AG09309 (cell line): ENCODE results near the gene ZBTB3.
"Not testable (repeated sequence)": the region's sequence is repeated elsewhere in the genome, so short reads cannot be mapped to it uniquely, and the experiment has no call there.

Source experiments
- DNase-seq: peaks from one replicate; pipeline ENCODE4 v3.0.0-alpha.2; 2010; ENCODE audit warnings: low read depth
- H3K4me3 ChIP-seq: 2 replicates; pipeline ENCODE4 v1.5.1; 2011; ENCODE audit warnings: mild to moderate bottlenecking, low read depth, low read length, moderate library complexity; ENCODE audit not compliant: control insufficient read depth
- TF ChIP-seq, protein P1 (sequence below): IDR thresholded peaks from 2 replicates; pipeline ENCODE4 v1.5.1; 2011; ENCODE audit warnings: mild to moderate bottlenecking, low read depth, low read length, inconsistent platforms; ENCODE audit not compliant: insufficient read depth, control insufficient read depth; ENCODE audit errors: missing control alignments

The ZBTB3 gene

DNA sequence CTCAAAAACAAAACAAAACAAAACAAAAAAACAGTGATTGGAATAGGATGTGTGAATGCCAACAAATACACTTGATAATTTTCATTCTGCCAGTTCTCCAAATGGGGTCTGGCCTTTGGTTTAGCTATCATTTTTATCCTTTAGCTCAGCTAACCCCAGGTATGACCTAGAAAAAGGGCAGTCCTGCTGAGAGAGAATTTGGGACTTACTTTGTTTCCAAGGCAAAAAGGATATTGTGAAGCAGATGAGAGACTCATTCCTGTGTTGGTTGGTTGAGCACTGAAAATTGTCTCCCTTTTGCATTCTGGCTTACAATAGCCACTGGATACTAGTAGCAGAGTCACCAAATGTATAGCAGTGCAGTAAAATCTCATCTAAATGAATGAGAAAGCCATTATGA, 16.8 kb downstream of the ZBTB3 start:
- TF ChIP-seq, protein P1, sequence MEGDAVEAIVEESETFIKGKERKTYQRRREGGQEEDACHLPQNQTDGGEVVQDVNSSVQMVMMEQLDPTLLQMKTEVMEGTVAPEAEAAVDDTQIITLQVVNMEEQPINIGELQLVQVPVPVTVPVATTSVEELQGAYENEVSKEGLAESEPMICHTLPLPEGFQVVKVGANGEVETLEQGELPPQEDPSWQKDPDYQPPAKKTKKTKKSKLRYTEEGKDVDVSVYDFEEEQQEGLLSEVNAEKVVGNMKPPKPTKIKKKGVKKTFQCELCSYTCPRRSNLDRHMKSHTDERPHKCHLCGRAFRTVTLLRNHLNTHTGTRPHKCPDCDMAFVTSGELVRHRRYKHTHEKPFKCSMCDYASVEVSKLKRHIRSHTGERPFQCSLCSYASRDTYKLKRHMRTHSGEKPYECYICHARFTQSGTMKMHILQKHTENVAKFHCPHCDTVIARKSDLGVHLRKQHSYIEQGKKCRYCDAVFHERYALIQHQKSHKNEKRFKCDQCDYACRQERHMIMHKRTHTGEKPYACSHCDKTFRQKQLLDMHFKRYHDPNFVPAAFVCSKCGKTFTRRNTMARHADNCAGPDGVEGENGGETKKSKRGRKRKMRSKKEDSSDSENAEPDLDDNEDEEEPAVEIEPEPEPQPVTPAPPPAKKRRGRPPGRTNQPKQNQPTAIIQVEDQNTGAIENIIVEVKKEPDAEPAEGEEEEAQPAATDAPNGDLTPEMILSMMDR = no peak

DNA sequence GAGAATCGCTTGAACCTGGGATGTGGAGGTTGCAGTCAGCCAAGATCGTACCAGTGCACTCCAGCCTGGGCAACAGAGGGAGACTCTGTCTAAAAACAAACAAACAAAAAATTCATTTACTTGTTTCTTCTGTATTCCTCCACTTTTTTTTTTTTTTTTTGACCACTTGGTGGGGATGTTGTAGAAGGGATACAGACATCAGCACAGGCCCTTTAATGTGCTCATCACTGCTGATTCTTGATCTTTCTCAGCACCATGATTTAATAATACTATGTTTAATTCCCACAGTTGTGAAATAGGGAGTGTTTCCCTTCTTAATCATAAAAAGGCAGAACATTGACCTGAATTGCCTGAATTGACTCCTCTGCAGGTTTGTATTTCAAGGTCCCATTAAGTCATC, 21.1 kb downstream of the ZBTB3 start:
- no peak overlapping the region for H3K4me3 ChIP-seq
- DNase-seq = no peak
- TF ChIP-seq, protein P1 = peak; percentile 18

More for the DNA sequence above, 16.8 kb downstream of the ZBTB3 start:
- no peak overlapping the region for H3K4me3 ChIP-seq
- DNase-seq = no peak

DNA sequence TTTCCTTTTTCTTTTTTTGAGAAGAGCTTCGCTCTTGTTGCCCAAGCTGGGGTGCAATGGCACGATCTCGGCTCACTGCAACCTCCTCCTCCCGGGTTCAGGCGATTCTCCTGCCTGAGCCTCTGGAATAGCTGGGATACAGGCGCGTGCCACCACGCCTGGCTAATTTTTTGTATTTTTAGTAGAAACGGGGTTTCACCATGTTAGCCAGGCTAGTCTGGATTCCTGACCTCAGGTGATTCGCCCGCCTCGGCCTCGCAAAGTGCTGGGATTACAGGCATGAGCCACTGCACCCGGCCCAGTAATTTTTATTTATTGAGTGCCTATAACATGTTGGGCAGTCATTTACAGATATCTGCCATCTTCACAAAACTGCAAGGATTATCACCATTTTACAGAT, 23.9 kb downstream of the ZBTB3 start:
- peak overlapping the region; percentile 84 for H3K4me3 ChIP-seq
- DNase-seq = not testable (repeated sequence)

DNA sequence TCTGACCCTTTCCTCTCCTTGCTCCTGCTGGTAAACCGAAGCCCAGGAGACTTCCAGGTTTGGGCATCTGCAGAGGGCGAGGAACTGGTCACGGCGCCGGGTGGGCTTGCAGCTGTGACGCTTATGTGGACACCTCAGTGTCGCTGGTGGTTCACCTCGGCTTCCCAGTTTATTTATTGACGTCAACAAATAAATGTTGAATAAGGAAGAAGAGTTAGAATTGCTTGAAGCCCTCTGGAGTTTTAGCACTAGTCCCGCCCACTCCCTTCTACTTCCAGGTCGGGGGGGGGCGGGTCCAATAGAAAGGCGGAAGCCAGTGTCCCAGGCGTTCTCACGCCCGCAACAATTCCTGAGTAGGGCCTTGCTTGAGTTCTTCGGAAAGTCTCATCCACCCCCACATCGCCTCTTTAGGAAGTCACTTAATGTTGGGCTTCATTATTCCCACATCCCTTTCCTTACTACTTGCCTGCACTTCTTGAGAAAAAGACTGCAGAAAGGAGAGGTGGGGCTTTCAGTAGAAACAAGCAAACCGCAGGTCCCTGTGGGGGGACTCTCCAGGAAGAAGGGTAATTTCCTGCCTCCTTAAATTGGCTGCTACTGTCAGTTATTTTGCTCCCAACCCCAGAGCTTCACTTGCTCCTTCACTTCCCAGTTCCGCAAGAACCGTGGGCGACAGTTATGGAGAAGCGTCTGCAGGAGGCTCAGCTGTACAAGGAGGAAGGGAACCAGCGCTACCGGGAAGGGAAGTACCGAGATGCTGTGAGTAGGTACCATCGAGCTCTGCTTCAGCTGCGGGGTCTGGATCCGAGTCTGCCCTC, 25.6 kb downstream of the ZBTB3 start, which contains the start of gene TTC9C:
Gene TTC9C, plus strand, starts transcription at position 316 of the 818 bp plus-strand sequence. Its CDS starts 363 bp downstream, at position 679.
- H3K4me3 ChIP-seq = peak within 1 kb of the TSS; percentile 84
- TF ChIP-seq, protein P1 = no peak
- peak; percentile 44 for DNase-seq

DNA sequence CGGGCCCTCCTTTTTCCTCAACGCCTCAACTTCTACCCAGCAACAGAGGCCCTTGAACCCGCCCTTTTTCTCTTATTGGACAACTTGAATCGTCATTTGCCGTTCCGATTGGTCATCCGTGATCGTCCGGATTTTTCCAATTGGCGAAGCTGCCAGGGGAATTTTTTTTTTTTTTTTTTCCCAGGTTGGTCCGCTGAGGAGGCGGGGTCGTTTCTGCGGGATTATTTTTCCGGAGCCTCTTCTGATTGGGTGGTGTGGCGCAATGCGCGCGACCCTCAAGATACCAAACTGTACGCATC, 26.1 kb downstream of the ZBTB3 start:
- peak overlapping the region; percentile 84 for H3K4me3 ChIP-seq
- TF ChIP-seq, protein P1 = no peak
- DNase-seq = peak; percentile 95

DNA sequence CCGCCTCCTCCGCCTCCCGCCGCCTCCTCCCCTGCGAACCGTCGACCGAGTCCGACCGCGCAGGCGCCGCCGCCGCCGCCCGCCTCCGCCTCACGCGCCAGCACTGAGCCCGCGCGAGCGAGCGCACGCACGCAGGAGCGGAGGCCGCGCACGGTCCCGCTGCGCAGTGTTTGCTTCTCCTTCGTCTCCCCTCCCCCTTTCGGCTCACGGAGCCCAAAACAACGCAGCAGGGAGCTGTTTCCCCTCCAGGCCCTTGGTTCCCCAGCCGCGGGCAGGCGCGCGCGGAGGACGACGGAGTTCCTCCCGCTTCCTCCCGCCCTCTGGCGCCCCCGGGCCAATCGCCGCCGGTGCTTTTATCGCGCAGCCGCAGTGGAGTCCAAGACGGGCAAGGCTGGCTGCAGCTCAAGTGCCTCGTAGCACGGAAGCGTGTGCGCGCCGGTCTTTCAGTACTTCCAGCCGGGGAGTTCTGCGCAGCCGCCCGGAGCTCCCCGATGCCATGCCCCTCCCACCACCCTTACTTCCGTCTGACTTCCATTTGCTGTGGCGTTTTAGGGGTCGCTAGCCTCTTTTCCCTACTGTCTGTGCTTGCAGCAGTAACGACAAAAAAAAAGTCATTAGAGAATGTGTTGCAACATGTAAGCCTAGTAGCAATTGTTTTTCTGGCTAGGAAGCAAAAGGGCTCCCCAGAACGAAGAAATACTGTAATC, 26.6 kb downstream of the ZBTB3 start, which contains the start of gene HNRNPUL2:
Gene HNRNPUL2, minus strand, starts transcription at position 293 of the 707 bp plus-strand sequence. CDS start 301 bp downstream, outside the sequence.
- DNase-seq = peak; percentile 96
- TF ChIP-seq, protein P1 = no peak
- H3K4me3 ChIP-seq = peak within 1 kb of the TSS; percentile 84

DNA sequence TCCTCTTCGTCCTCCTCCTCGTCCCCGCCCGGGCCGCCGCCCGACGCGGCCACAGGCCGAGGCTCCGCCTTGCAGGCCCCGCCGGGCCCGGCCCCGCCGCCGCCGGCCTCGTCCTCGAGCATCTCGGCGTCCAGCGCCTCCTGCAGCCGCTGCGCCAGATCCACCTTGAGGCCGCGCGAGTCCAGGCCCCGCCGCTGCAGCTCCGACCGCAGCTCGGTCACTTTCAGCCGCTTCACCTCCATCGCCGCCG, 27.1 kb downstream of the ZBTB3 start:
- peak overlapping the region; percentile 84 for H3K4me3 ChIP-seq
- TF ChIP-seq, protein P1 = no peak
- no peak for DNase-seq
